PC-9 (cell line): ENCODE results near the gene PALM. TPM values are rescaled to one million over a fixed set of nuclear protein-coding genes. Genes with fewer than 3 reads are reported as not detected.

ENCODE experiments used
- BruUV-seq: library from RNA; stranded (reverse); fragments of 400-500 nt; replicated peaks from 2 replicates; lab custom pipeline; 2021; lab: Mats Ljungman, UMichigan
- CTCF ChIA-PET: fragments of 300-600 bp; sonication (Branson Sonifier 250); formaldehyde crosslinking; loops from one replicate; lab custom pipeline; 2022; ENCODE audit warnings: antibody characterized with exemption; lab: Charles Lee
- POLR2A ChIA-PET: fragments of 300-600 bp; sonication (Branson Sonifier 250); formaldehyde crosslinking; loops from one replicate; lab custom pipeline; 2022; ENCODE audit warnings: antibody characterized with exemption; ENCODE audit not compliant: unreplicated experiment; lab: Charles Lee
- DNase-seq, 2 experiments: peaks; one replicate each; pipeline versions ENCODE4 v3.0.0 to v3.0.0-alpha.2; 2015 to 2022; ENCODE audit warnings: mixed read lengths in 1 of 2
- H2AFZ ChIP-seq: fragments of 200-600 bp; sonication (generic); 2 replicates; pipeline ENCODE4 v1.8.1; 2017; ENCODE audit warnings: antibody characterized with exemption
- H3F3A ChIP-seq: fragments of 200-600 bp; sonication (generic); 2 replicates; pipeline ENCODE4 v1.8.1; 2017; ENCODE audit warnings: antibody characterized with exemption, mild to moderate bottlenecking, low read depth; ENCODE audit not compliant: insufficient read depth
- H3K27ac ChIP-seq: fragments of 200-600 bp; sonication (generic); 2 replicates; pipeline ENCODE4 v1.6.1; 2016; ENCODE audit warnings: mixed run types
- H3K27me3 ChIP-seq: fragments of 200-600 bp; sonication (generic); 2 replicates; pipeline ENCODE4 v1.6.1; 2016; ENCODE audit warnings: low read depth, mixed run types; ENCODE audit not compliant: insufficient read depth
- H3K36me3 ChIP-seq: fragments of 200-600 bp; sonication (generic); 2 replicates; pipeline ENCODE4 v1.6.1; 2016; ENCODE audit warnings: low read depth, mixed run types
- H3K4me1 ChIP-seq: fragments of 200-600 bp; sonication (generic); replicated peaks from 2 replicates; pipeline ENCODE4 v1.6.1; 2016; ENCODE audit warnings: mixed run types; ENCODE audit not compliant: insufficient read depth
- H3K4me2 ChIP-seq: fragments of 200-600 bp; sonication (generic); 2 replicates; pipeline ENCODE4 v1.6.1; 2017; ENCODE audit warnings: mixed run types
- H3K4me3 ChIP-seq: fragments of 200-600 bp; sonication (generic); 2 replicates; pipeline ENCODE4 v1.6.1; 2016; ENCODE audit warnings: mixed run types
- H3K79me2 ChIP-seq: fragments of 200-600 bp; sonication (generic); 2 replicates; pipeline ENCODE4 v1.6.1; 2017; ENCODE audit warnings: low read depth, mixed run types
- H3K9me2 ChIP-seq: fragments of 200-600 bp; sonication (generic); 2 replicates; pipeline ENCODE4 v1.8.1; 2017; ENCODE audit warnings: mild to moderate bottlenecking; ENCODE audit not compliant: insufficient read depth
- H3K9me3 ChIP-seq: fragments of 200-600 bp; sonication (generic); 2 replicates; pipeline ENCODE4 v1.8.1; 2016; ENCODE audit warnings: low read depth; ENCODE audit not compliant: insufficient read depth
- H4K20me1 ChIP-seq: fragments of 200-600 bp; sonication (generic); 2 replicates; pipeline ENCODE4 v1.8.1; 2017; ENCODE audit not compliant: insufficient read depth
- CTCF ChIP-seq: fragments of 200-600 bp; sonication (generic); conservative IDR thresholded peaks from 2 replicates; pipeline ENCODE4 v1.6.1; 2017; ENCODE audit warnings: mixed run types, antibody characterized with exemption, mild to moderate bottlenecking, moderate library complexity
- EZH2 ChIP-seq: fragments of 200-600 bp; sonication (generic); IDR thresholded peaks from 2 replicates; pipeline ENCODE4 v1.8.0; 2017; ENCODE audit warnings: antibody characterized with exemption, low read depth
- intact Hi-C: fragments of 100-400 bp; cut with micrococcal nuclease; formaldehyde crosslinking; loops from one replicate; pipeline ENCODE4 v1.10.0; 2022; ENCODE audit not compliant: unreplicated experiment
- total RNA-seq: library from RNA; stranded (reverse); gene quantifications from 2 replicates; pipeline ENCODE4 v1.2.3, GENCODE V29; 2021

Gene PALM
- total RNA-seq, 1 experiment from 2014 or later, result 1.8 TPM

DNA sequence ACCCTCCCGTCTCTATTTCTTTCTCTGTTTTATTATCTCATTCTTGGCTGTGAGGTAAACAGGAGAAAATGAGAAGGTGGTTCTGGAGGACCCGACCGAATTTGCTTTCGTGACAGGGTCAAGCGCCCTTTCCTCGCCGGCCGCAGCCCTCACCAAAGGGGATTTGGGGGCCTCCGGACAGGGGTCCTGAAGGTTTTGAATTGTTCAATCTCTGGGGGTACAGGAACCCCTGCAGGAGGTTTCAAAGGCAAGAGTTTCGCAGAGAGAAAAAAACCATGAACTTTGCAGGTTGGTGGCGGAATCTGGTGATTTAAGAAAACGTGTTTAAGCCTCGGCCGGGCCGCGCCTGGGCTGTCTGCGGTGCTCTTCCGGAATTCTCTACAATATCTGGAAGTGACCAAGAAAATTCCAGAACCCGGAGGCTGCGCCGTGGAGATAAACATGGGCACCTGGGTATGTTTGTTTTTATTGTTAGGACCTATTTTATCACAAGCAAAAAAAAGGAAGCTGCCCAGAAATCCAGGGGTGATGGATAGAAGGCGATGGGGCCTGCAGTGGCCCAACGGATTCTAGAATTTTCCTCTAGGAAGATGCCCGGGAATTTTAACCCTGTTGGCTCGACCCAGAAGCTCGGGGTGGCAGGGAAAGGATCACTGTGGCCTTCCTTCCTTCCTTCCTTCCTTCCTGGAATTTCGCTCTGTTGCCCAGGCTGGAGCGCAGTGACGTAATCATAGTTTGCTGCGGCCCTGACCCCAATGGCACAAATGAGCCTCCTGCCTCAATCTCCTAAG lies 74.3 kb downstream of the PALM start:
- CTCF ChIA-PET, result no interaction called here
- TSS peak; percentile 88 for BruUV-seq
- DNase-seq, result no peak
- Histone ChIP-seq H2AFZ (peak overlapping the region; percentile 71), H3K27ac (peak overlapping the region; percentile 70), H3K9me3 (no peaks in the 10 kb centered on the region), H4K20me1 (no peaks in the 10 kb centered on the region), H3K4me3 (peak overlapping the region; percentile 68), H3K79me2 (peaks cover 23% of the 10 kb centered on the region), H3K4me1 (peaks cover 37% of the 10 kb centered on the region), H3K9me2 (no peaks in the 10 kb centered on the region), H3K36me3 (no peaks in the 10 kb centered on the region), H3K27me3 (no peaks in the 10 kb centered on the region), H3F3A (peaks cover 33% of the 10 kb centered on the region), H3K4me2 (peak overlapping the region; percentile 91)
- POLR2A ChIA-PET, result interaction anchor here (0.5 to 0.7 kb wide), 3 partner anchors 30 to 197 kb away, joined by 3 to 13 read pairs (median 4); no protein-coding TSS in a partner anchor
- TF ChIP-seq EZH2, result no peak
- TF ChIP-seq CTCF, result no peak
- intact Hi-C loops, result loop anchor here (1.0 to 2.0 kb wide), 2 partner anchors 14 to 31 kb away; partner anchors contain the start of gene PTBP1

GRCh38 chr19:784541-784940 lies 75.8 kb downstream of the PALM start:
- peak in 1 of 2 experiments; percentile 61 for DNase-seq
- no peaks in the 10 kb centered on the region for H3K9me2 ChIP-seq
- H2AFZ ChIP-seq, result no peak overlapping the region
- peaks cover 27% of the 10 kb centered on the region; the same call in 1 of the 2 replicates for H3F3A ChIP-seq
- H3K79me2 ChIP-seq, result peaks cover 23% of the 10 kb centered on the region
- no TSS peak for BruUV-seq
- no peaks in the 10 kb centered on the region for H3K36me3 ChIP-seq
- H3K4me2 ChIP-seq, result peak overlapping the region; percentile 91
- ChIA-PET POLR2A (no interaction called here), CTCF (no interaction called here)
- no peaks in the 10 kb centered on the region for H3K27me3 ChIP-seq
- H3K4me1 ChIP-seq, result peaks cover 29% of the 10 kb centered on the region
- no peaks in the 10 kb centered on the region for H4K20me1 ChIP-seq
- H3K9me3 ChIP-seq, result no peaks in the 10 kb centered on the region
- intact Hi-C loops, result no loop called here
- H3K4me3 ChIP-seq, result peak overlapping the region; percentile 68; the same call in 1 of the 2 replicates
- TF ChIP-seq CTCF (no peak), EZH2 (no peak)
- no peak overlapping the region for H3K27ac ChIP-seq

DNA sequence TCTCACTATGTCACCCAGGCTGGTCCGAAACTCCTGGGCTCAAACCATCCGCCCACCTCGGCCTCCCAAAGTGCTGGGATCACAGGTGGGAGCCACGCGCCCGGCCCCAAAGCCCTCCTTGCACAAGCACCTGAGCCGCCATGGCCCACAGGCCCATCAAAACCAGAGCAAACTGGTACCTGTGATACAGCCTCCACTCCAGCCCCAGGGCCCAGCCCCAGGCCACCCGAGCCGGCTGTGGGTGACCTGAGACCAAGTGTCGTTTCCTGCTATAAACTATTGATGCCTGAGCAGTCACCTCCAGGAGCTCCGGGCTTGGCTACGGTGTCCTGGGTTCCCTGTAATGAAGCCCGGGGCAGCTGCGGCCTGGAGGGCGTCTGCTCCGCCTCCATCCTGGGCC lies 78.8 kb downstream of the PALM start:
- Histone ChIP-seq H3K4me2 (no peak overlapping the region), H3K79me2 (peaks cover 23% of the 10 kb centered on the region), H3K27me3 (no peaks in the 10 kb centered on the region), H3K4me3 (no peak overlapping the region), H4K20me1 (no peaks in the 10 kb centered on the region), H3K27ac (no peak overlapping the region), H3K4me1 (peaks cover 19% of the 10 kb centered on the region), H3K9me3 (no peaks in the 10 kb centered on the region), H3K9me2 (no peaks in the 10 kb centered on the region), H3F3A (peaks cover 5% of the 10 kb centered on the region; the same call in 1 of the 2 replicates), H2AFZ (no peak overlapping the region), H3K36me3 (no peaks in the 10 kb centered on the region)
- no peak for TF ChIP-seq EZH2
- TF ChIP-seq CTCF, result no peak
- POLR2A ChIA-PET, result no interaction called here
- BruUV-seq, result no TSS peak
- DNase-seq, result no peak
- intact Hi-C loops, result no loop called here
- CTCF ChIA-PET, result no interaction called here
